Psoas muscle (tissue), 8 donors: Measurements from ENCODE around the gene CPNE1. TPM values are rescaled to one million over a fixed set of nuclear protein-coding genes. Genes with fewer than 3 reads are reported as not detected.

Source experiments
- ATAC-seq, 4 donors: fragments of 200-7000 bp; cut with Tn5 transposase; one replicate each; pipeline ENCODE4 v1.9.1; 2020; ENCODE audit warnings: moderate library complexity in 3 of 4, mild to moderate bottlenecking in 2 of 4
- DNase-seq, 2 donors: peaks; one replicate each; pipeline ENCODE4 v3.0.0-alpha.2; 2020
- H3K27ac ChIP-seq: fragments of 200-600 bp; one replicate; pipeline ENCODE4 v1.8.0; 2022
- H3K27me3 ChIP-seq, 3 donors: fragments of 200-600 bp in 1 of 3; one replicate each; pipeline versions ENCODE4 v1.6.1 to v1.8.0; 2013 to 2022; ENCODE audit warnings: low read length in 2 of 3, mild to moderate bottlenecking in 2 of 3, moderate library complexity in 1 of 3; ENCODE audit not compliant: insufficient read depth in 3 of 3
- H3K36me3 ChIP-seq, 2 donors: fragments of 200-600 bp in 1 of 2; one replicate each; pipeline versions ENCODE4 v1.6.1 to v1.8.0; 2013 to 2022; ENCODE audit warnings: low read depth in 1 of 2, mild to moderate bottlenecking in 1 of 2, moderate library complexity in 1 of 2; ENCODE audit not compliant: insufficient read depth in 1 of 2
- H3K4me1 ChIP-seq: fragments of 200-600 bp; one replicate; pipeline ENCODE4 v1.8.0; 2022
- H3K4me3 ChIP-seq: fragments of 200-600 bp; one replicate; pipeline ENCODE4 v1.8.0; 2022; ENCODE audit warnings: mild to moderate bottlenecking
- H3K9me3 ChIP-seq: fragments of 200-600 bp; one replicate; pipeline ENCODE4 v1.8.0; 2022
- CTCF ChIP-seq: fragments of 200-600 bp; IDR thresholded peaks from one replicate; pipeline ENCODE4 v1.8.0; 2022; ENCODE audit warnings: antibody characterized with exemption
- WGBS, 3 donors: extraction: QIAGEN DNeasy Blood & Tissue Kit; methylation state at CpG; one replicate each; pipeline versions ENCODE4 v1.1.6 to v1.1.7; 2013; 5-methylcytosine and 5-hydroxymethylcytosine counted together
- intact Hi-C, 2 donors: fragments of 100-400 bp; cut with DNase I; formaldehyde crosslinking; loops; one replicate each; pipeline versions ENCODE4 v1.11.0 to v1.14.2; 2022
- polyA plus RNA-seq, 3 donors: library from polyadenylated mRNA; stranded (reverse); fragments of 200-250 nt; gene quantifications; one replicate each; pipeline ENCODE4 v1.2.3, GENCODE V29; 2013
- total RNA-seq, 4 donors: library from RNA; stranded (reverse); fragmentation: NEBNext Ultra II Directional in 2 of 4; extraction: Animal tissue kit (Norgen Biotek cat#: 25700) in 2 of 4; gene quantifications; one replicate each; pipeline versions ENCODE4 v1.2.1 to v1.2.4, GENCODE V29; 2021 to 2023
- donor health status: healthy with polysubstance abuse.
- donor health status: DM: no; HTN: no; CAD: no; lungs with moderate emphysema.
- donor health status: Bipolar disorder and iron deficiency.
- donor health status: healthy.
- donor health status: DM: yes; HTN: yes; CAD: no.
- donor health status: DM: no; HTN: no; CAD: no.
- donor health status: DM: no; HTN: no; CAD: no.
- donor health status: DM: yes; HTN: yes; CAD: no.

The CPNE1 gene
- total and polyA plus RNA-seq, 7 donors = 55.9 to 75.4 (median 62.1) TPM

GRCh38 chr20:35592339-35592974 lies 72.2 kb downstream of the CPNE1 start:
- ATAC-seq = no peak
- H3K4me1 ChIP-seq = no peaks in the 10 kb centered on the region
- 25 to 40% (median 29%) methylated on average over 2 of the region's 2 CpGs for WGBS, 3 donors

GRCh38 chr20:35588397-35588796 lies 76.3 kb downstream of the CPNE1 start:
- no peak for TF ChIP-seq CTCF
- no peaks in the 10 kb centered on the region for H3K4me1 ChIP-seq
- H3K27ac ChIP-seq = no peak overlapping the region
- intact Hi-C loops = no loop called here
- WGBS, 3 donors = 85 to 89% (median 86%) methylated on average over 14 of the region's 14 CpGs
- no peak overlapping the region for H3K4me3 ChIP-seq
- ATAC-seq (no peak), DNase-seq (peak in 1 of 2 donors; percentile 7)
- no peaks in the 10 kb centered on the region for H3K36me3 ChIP-seq
- no peaks in the 10 kb centered on the region for H3K9me3 ChIP-seq
- H3K27me3 ChIP-seq = no peaks in the 10 kb centered on the region

More at GRCh38 chr20:35592339-35592974, 72.2 kb downstream of the CPNE1 start:
- H3K27ac ChIP-seq = no peak overlapping the region
- no peak for DNase-seq
- no peaks in the 10 kb centered on the region for H3K36me3 ChIP-seq
- TF ChIP-seq CTCF = no peak
- peaks cover 0 to 1% (median 0%) of the 10 kb centered on the region in 3 donors for H3K27me3 ChIP-seq
- no peak overlapping the region for H3K4me3 ChIP-seq
- no peaks in the 10 kb centered on the region for H3K9me3 ChIP-seq
- intact Hi-C loops = loop anchor here in 1 of 2 donors (10.0 kb wide), 1 partner anchor 312 kb away; no protein-coding TSS in a partner anchor

GRCh38 chr20:35587436-35587835 lies 77.3 kb downstream of the CPNE1 start:
- Histone ChIP-seq H3K27me3 (no peaks in the 10 kb centered on the region), H3K9me3 (no peaks in the 10 kb centered on the region), H3K36me3 (no peaks in the 10 kb centered on the region), H3K4me1 (no peaks in the 10 kb centered on the region), H3K27ac (no peak overlapping the region), H3K4me3 (no peak overlapping the region)
- DNase-seq (no peak), ATAC-seq (no peak)
- no peak for TF ChIP-seq CTCF
- 81 to 84% (median 81%) methylated on average over 2 of the region's 2 CpGs for WGBS, 3 donors
- intact Hi-C loops = no loop called here

- H3K27me3 ChIP-seq = no peaks in the 10 kb centered on the region
- H3K9me3 ChIP-seq = no peaks in the 10 kb centered on the region
- H3K36me3 ChIP-seq = no peaks in the 10 kb centered on the region
- DNase-seq (peak in 1 of 2 donors; percentile 12), ATAC-seq (no peak)
- 90 to 95% (median 93%) methylated on average over 6 of the region's 6 CpGs for WGBS, 3 donors
- H3K27ac ChIP-seq = no peak overlapping the region
- no peak for TF ChIP-seq CTCF
- intact Hi-C loops = no loop called here
- no peaks in the 10 kb centered on the region for H3K4me1 ChIP-seq
- no peak overlapping the region for H3K4me3 ChIP-seq
Measured at GRCh38 chr20:35586751-35587425, 77.8 kb downstream of the CPNE1 start.
